Measurements from ENCODE around the gene PIM2. TPM values are rescaled to one million over a fixed set of nuclear protein-coding genes. Genes with fewer than 3 reads are reported as not detected.

PIM2 gene
- total and polyA plus RNA-seq, 4 donors: 4.5 to 28.3 (median 6.9) TPM

GRCh38 chrX:48904180-48904579 lies 14.6 kb downstream of the PIM2 start:
- DNase-seq (ENCODE audit: low spot score): no peak
- Histone ChIP-seq H3K4me1 (ENCODE audit: control insufficient read depth in 4 of 4, insufficient read depth in 4 of 4, low read length in 3 of 4) (peaks cover 0 to 4% (median under 1%) of the 10 kb centered on the region in 4 donors), H3K27me3 (ENCODE audit: control insufficient read depth in 4 of 4, insufficient read depth in 4 of 4, low read length in 3 of 4) (no peaks in the 10 kb centered on the region), H3K9me3 (ENCODE audit: control insufficient read depth in 4 of 4, low read length in 3 of 4) (no peaks in the 10 kb centered on the region), H3K36me3 (ENCODE audit: control insufficient read depth in 4 of 4, insufficient read depth in 3 of 4, low read depth in 1 of 4, low read length in 3 of 4) (peaks cover 4 to 48% (median 14%) of the 10 kb centered on the region in 4 donors), H3K9ac (ENCODE audit: low read depth in 1 of 2, low read length in 2 of 2) (no peak overlapping the region), H3K4me3 (ENCODE audit: low read depth in 1 of 3, low read length in 3 of 3) (no peak overlapping the region), H3K27ac (ENCODE audit: low read depth in 1 of 2, low read length in 2 of 2) (no peak overlapping the region)
- TF ChIP-seq SP1 (IDR thresholded peaks at IDR 0.05) (no peak), NR2F2 (IDR thresholded peaks at IDR 0.05) (no peak), MAX (IDR thresholded peaks at IDR 0.05) (no peak), HNF4G (IDR thresholded peaks at IDR 0.05) (no peak), TAF1 (conservative IDR thresholded peaks at IDR 0.05) (no peak), RAD21 (IDR thresholded peaks at IDR 0.05) (no peak), JUND (IDR thresholded peaks at IDR 0.05) (no peak), RXRA (IDR thresholded peaks at IDR 0.05) (no peak)
- WGBS: 94% methylated on average over 8 of the region's 8 CpGs

GRCh38 chrX:48903290-48903689 lies 15.5 kb downstream of the PIM2 start:
- no peak overlapping the region for H3K27ac ChIP-seq (ENCODE audit: low read depth in 1 of 2, low read length in 2 of 2)
- H3K9me3 ChIP-seq (ENCODE audit: control insufficient read depth in 4 of 4, low read length in 3 of 4): no peaks in the 10 kb centered on the region
- H3K9ac ChIP-seq (ENCODE audit: low read depth in 1 of 2, low read length in 2 of 2): no peak overlapping the region
- WGBS: 92% methylated on average over 6 of the region's 6 CpGs
- TF ChIP-seq ATF3 (IDR thresholded peaks at IDR 0.05) (no peak), REST (IDR thresholded peaks at IDR 0.05) (no peak), FOXA2 (IDR thresholded peaks at IDR 0.05) (no peak), EGR1 (IDR thresholded peaks at IDR 0.05; ENCODE audit: low read depth in 2 of 2) (no peak), YY1 (IDR thresholded peaks at IDR 0.05) (no peak), HNF4A (conservative IDR thresholded peaks at IDR 0.05) (no peak), MAX (IDR thresholded peaks at IDR 0.05) (no peak), CTCF (IDR thresholded peaks at IDR 0.05; ENCODE audit: low read depth, low read length, missing input control) (no peak), FOXA1 (IDR thresholded peaks at IDR 0.05) (no peak), NR2F2 (IDR thresholded peaks at IDR 0.05) (no peak), TAF1 (conservative IDR thresholded peaks at IDR 0.05) (no peak)
- no peaks in the 10 kb centered on the region for H3K27me3 ChIP-seq (ENCODE audit: control insufficient read depth in 4 of 4, insufficient read depth in 4 of 4, low read length in 3 of 4)
- peaks cover 4 to 48% (median 12%) of the 10 kb centered on the region in 4 donors for H3K36me3 ChIP-seq (ENCODE audit: control insufficient read depth in 4 of 4, insufficient read depth in 3 of 4, low read depth in 1 of 4, low read length in 3 of 4)
- DNase-seq (ENCODE audit: low spot score): no peak
- peaks cover 2 to 5% (median 3%) of the 10 kb centered on the region in 4 donors for H3K4me1 ChIP-seq (ENCODE audit: control insufficient read depth in 4 of 4, insufficient read depth in 4 of 4, low read length in 3 of 4)
- H3K4me3 ChIP-seq (ENCODE audit: low read depth in 1 of 3, low read length in 3 of 3): no peak overlapping the region

All from liver (tissue), 9 donors.